ENCODE measurements around the gene TIMP2.

Gene TIMP2

GRCh38 chr17:78819806-78820792 lies 105.1 kb downstream of the TIMP2 start:
- no peak for DNase-seq (ENCODE audit: extremely low read depth in 1 of 2, low read depth in 1 of 2)

GRCh38 chr17:78819402-78819801 lies 105.8 kb downstream of the TIMP2 start:
- no peak for DNase-seq (ENCODE audit: extremely low read depth in 1 of 2, low read depth in 1 of 2)

- no peak for DNase-seq (ENCODE audit: extremely low read depth in 1 of 2, low read depth in 1 of 2)
Observed at GRCh38 chr17:78818932-78819331, 106.3 kb downstream of the TIMP2 start.

GRCh38 chr17:78818152-78818846 lies 106.9 kb downstream of the TIMP2 start:
- DNase-seq (ENCODE audit: extremely low read depth in 1 of 2, low read depth in 1 of 2) = no peak

- DNase-seq (ENCODE audit: extremely low read depth in 1 of 2, low read depth in 1 of 2) = peak; percentile 25 to 58
Observed at GRCh38 chr17:78817123-78817522, 108.1 kb downstream of the TIMP2 start.

GRCh38 chr17:78815696-78816095 lies 109.5 kb downstream of the TIMP2 start:
- no peak for DNase-seq (ENCODE audit: extremely low read depth in 1 of 2, low read depth in 1 of 2)

GRCh38 chr17:78812855-78813254 lies 112.3 kb downstream of the TIMP2 start:
- no peak for DNase-seq (ENCODE audit: extremely low read depth in 1 of 2, low read depth in 1 of 2)

GRCh38 chr17:78808163-78808562 lies 117.0 kb downstream of the TIMP2 start:
- no peak for DNase-seq (ENCODE audit: extremely low read depth in 1 of 2, low read depth in 1 of 2)

GRCh38 chr17:78806451-78806850 lies 118.7 kb downstream of the TIMP2 start:
- peak in 1 of 2 donors; percentile 57 for DNase-seq (ENCODE audit: extremely low read depth in 1 of 2, low read depth in 1 of 2)

- DNase-seq (ENCODE audit: extremely low read depth in 1 of 2, low read depth in 1 of 2) = peak in 1 of 2 donors; percentile 39
Observed at GRCh38 chr17:78805301-78805700, 119.9 kb downstream of the TIMP2 start.

- no peak for DNase-seq (ENCODE audit: extremely low read depth in 1 of 2, low read depth in 1 of 2)
Observed at GRCh38 chr17:78804777-78805176, 120.4 kb downstream of the TIMP2 start.

- DNase-seq (ENCODE audit: extremely low read depth in 1 of 2, low read depth in 1 of 2) = no peak
Observed at GRCh38 chr17:78803186-78803845, 121.9 kb downstream of the TIMP2 start.

All from activated CD8-positive, alpha-beta memory T cell treated with anti-CD3 and anti-CD28 coated beads for 1 hour (primary cell).